HFF-Myc (cell line): Measurements from ENCODE around the gene HLA-E.
A peak's percentile ranks its signal among the peaks of the same experiment; 100 is the strongest.
"Not testable (repeated sequence)": the region's sequence is repeated elsewhere in the genome, so short reads cannot be mapped to it uniquely, and the experiment has no call there.

Experiments used
- DNase-seq: peaks from one replicate; pipeline ENCODE4 v3.0.0-alpha.2; 2011; ENCODE audit warnings: low read depth; ENCODE audit errors: extremely low read depth
- H3K4me3 ChIP-seq: replicated peaks from 2 replicates; pipeline ENCODE4 v1.5.1; 2011; ENCODE audit warnings: low read depth, mild to moderate bottlenecking, control low read depth, low read length
- CTCF ChIP-seq: IDR thresholded peaks from 2 replicates; pipeline ENCODE4 v1.5.1; 2012; ENCODE audit warnings: mild to moderate bottlenecking, low read depth, low read length, control low read depth; ENCODE audit errors: missing control alignments

Gene HLA-E

GRCh38 chr6:30462482-30462881, 26.8 kb upstream of the HLA-E start:
- no peak overlapping the region for H3K4me3 ChIP-seq
- DNase-seq, result no peak
- TF ChIP-seq CTCF, result no peak

DNA sequence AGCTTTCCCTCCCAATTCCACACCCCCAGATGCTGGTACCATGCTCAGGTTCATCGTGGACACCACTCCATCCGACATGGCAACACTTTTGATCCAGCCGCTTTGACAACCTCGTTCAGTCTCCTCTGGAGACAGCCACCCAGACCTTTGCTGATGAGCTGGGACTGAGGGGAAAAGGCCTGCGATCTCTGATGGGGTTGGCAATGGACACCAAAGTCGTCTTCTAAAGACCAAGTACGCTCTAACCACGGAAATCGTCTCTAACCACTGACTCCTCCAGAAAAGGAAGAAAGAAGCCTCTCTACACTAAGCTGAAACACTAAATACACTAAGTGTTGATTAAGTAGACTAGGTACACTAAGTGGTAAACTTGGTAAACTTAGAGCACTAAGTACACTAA, 26.1 kb upstream of the HLA-E start:
- no peak for TF ChIP-seq CTCF
- H3K4me3 ChIP-seq, result no peak overlapping the region
- no peak for DNase-seq

GRCh38 chr6:30463651-30464618, 25.4 kb upstream of the HLA-E start:
- no peak for TF ChIP-seq CTCF
- no peak overlapping the region for H3K4me3 ChIP-seq
- DNase-seq, result no peak

GRCh38 chr6:30465595-30466306, 23.6 kb upstream of the HLA-E start:
- DNase-seq, result no peak
- H3K4me3 ChIP-seq, result peak overlapping the region; percentile 41
- no peak for TF ChIP-seq CTCF

DNA sequence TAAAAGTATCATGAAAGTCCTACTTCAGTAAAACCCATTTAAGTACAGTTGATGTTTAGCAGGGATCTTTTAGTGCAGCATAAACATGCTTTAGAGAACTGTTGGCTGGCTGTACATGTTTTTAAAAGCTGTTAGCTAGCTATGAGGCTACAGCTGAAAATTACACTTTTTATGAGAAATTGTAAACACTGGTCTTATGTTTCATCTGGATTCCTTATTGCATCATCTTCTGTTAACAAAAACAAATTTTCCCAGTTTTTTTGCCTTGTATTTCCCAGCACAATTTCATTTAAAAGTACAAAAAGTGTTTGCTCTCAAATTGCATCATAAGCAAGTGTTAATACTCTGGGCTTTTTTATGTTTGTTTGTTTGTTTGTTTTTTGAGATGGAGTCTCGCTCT, 18.3 kb upstream of the HLA-E start:
- H3K4me3 ChIP-seq, result no peak overlapping the region
- no peak for DNase-seq
- TF ChIP-seq CTCF, result no peak

DNA sequence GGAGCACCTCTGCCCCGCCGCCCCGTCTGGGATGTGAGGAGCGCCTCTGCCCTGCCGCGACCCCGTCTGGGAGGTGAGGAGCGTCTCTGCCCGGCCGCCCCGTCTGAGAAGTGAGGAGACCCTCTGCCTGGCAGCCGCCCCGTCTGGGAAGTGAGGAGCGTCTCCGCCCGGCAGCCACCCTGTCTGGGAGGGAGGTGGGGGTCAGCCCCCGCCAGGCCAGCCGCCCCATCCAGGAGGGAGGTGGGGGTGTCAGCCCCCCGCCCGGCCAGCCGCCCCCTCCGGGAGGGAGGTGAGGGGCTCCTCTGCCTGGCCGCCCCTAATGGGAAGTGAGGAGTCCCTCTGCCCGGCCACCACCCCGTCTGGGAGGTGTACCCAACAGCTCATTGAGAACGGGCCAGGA, 14.2 kb upstream of the HLA-E start:
- H3K4me3 ChIP-seq, DNase-seq: not testable (repeated sequence)

GRCh38 chr6:30480536-30481156, 8.7 kb upstream of the HLA-E start:
- H3K4me3 ChIP-seq, result no peak overlapping the region
- no peak for TF ChIP-seq CTCF
- no peak for DNase-seq
